Fibroblast of lung (primary cell): ENCODE measurements around the gene PRSS21. TPM values are rescaled to one million over a fixed set of nuclear protein-coding genes. Genes with fewer than 3 reads are reported as not detected.

Source experiments
- DNase-seq, 2 donors: peaks; one replicate each; pipeline versions ENCODE4 v3.0.0 to v3.0.0-alpha.2; 2010; ENCODE audit warnings: low read depth in 2 of 2
- H2AFZ ChIP-seq: 2 replicates; pipeline ENCODE4 v1.5.1; 2012; ENCODE audit warnings: low read length, control low read depth, inconsistent platforms
- H3K27ac ChIP-seq: 2 replicates; pipeline ENCODE4 v1.5.1; 2011; ENCODE audit warnings: low read length, control low read depth; ENCODE audit not compliant: insufficient read depth
- H3K27me3 ChIP-seq: 2 replicates; pipeline ENCODE4 v1.5.1; 2011; ENCODE audit warnings: mild to moderate bottlenecking, low read length; ENCODE audit not compliant: control insufficient read depth, insufficient read depth
- H3K36me3 ChIP-seq: 2 replicates; pipeline ENCODE4 v1.5.1; 2011; ENCODE audit warnings: low read length; ENCODE audit not compliant: control insufficient read depth, insufficient read depth
- H3K4me1 ChIP-seq: 2 replicates; pipeline ENCODE4 v1.5.1; 2011; ENCODE audit warnings: low read length; ENCODE audit not compliant: control insufficient read depth, insufficient read depth; ENCODE audit errors: extremely low read depth
- H3K4me2 ChIP-seq: 2 replicates; pipeline ENCODE4 v1.5.1; 2011; ENCODE audit warnings: low read length, control low read depth; ENCODE audit not compliant: insufficient read depth; ENCODE audit errors: extremely low read depth
- H3K4me3 ChIP-seq, 4 experiments: fragments of 200-600 bp in 1 of 4; sonication (generic) in 1 of 4; replicated peaks in 1 of 4; 2 replicates each; pipeline ENCODE4 v1.5.1; 2011 to 2016; ENCODE audit warnings: low read length in 4 of 4, low read depth in 3 of 4, mild to moderate bottlenecking in 3 of 4, control low read depth in 2 of 4, inconsistent platforms in 1 of 4, mixed read lengths in 1 of 4; ENCODE audit not compliant: insufficient read depth in 1 of 4; ENCODE audit errors: control extremely low read depth in 1 of 4
- H3K79me2 ChIP-seq: 2 replicates; pipeline ENCODE4 v1.5.1; 2012; ENCODE audit warnings: mild to moderate bottlenecking, low read length, inconsistent platforms; ENCODE audit not compliant: control insufficient read depth, insufficient read depth
- H3K9ac ChIP-seq: 2 replicates; pipeline ENCODE4 v1.5.1; 2011; ENCODE audit warnings: mild to moderate bottlenecking, low read length, control low read depth; ENCODE audit not compliant: insufficient read depth
- H3K9me3 ChIP-seq: 2 replicates; pipeline ENCODE4 v1.5.1; 2012; ENCODE audit warnings: low read depth, low read length; ENCODE audit not compliant: control insufficient read depth, insufficient read depth
- H4K20me1 ChIP-seq: 2 replicates; pipeline ENCODE4 v1.5.1; 2011; ENCODE audit warnings: low read length; ENCODE audit not compliant: control insufficient read depth, insufficient read depth; ENCODE audit errors: extremely low read depth
- CTCF ChIP-seq, 2 donors: IDR thresholded peaks in 1 of 2; conservative IDR thresholded peaks in 1 of 2; 1 replicate in 1 of 2; 2 replicates in 1 of 2; pipeline ENCODE4 v1.5.1; 2011 to 2012; ENCODE audit warnings: low read length in 2 of 2, control low read depth in 1 of 2, inconsistent platforms in 1 of 2, low read depth in 1 of 2, mild to moderate bottlenecking in 1 of 2
- EZH2 ChIP-seq: IDR thresholded peaks from 2 replicates; pipeline ENCODE4 v1.5.1; 2012; ENCODE audit warnings: low read length, control low read depth, mild to moderate bottlenecking; ENCODE audit errors: missing control alignments
- polyA plus RNA-seq, 2 donors: library from polyadenylated mRNA; depleted of rRNA in 1 of 2; stranded (reverse) in 1 of 2; unstranded in 1 of 2; fragments of >200 nt; gene quantifications; 2 replicates each; pipeline ENCODE4 v1.2.1, GENCODE V29; 2011 to 2012; ENCODE audit warnings: missing spikeins in 1 of 2
- total RNA-seq: library from RNA; depleted of rRNA; stranded (reverse); fragments of >200 nt; gene quantifications from 2 replicates; pipeline ENCODE4 v1.2.1, GENCODE V29; 2014

PRSS21 gene
- total and polyA plus RNA-seq, 2 donors (not counting 1 experiment from before 2014, with no cell fraction given) = 0.17 to 0.22 TPM

DNA sequence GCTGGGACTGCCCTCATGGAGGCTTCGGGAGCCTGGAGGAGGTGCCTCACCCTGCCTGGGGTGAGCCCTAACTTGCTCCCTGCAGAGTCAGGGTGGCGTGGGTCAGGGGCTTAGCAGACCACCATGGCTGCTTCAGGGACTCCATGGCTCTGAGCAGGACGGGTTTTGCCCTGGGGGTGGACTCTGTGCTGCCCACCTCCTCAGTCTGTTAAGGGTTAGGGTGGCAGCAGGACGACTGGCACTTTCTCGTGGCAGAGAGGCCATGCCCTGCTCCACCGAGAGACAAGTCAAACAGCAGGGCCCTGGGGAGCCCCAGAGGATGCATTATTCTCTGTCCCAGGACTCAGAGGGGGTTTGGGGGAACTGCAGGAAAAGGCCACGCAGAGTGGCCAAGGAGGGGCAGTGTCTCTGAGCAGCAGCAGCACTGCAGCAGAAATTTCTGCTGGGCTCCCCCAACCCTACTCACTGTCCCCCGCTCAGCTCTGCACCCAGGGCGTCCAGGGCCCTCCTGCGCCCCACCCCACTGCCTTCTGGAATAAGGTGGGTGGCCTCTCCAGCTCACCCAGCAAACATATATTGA lies 42.7 kb downstream of the PRSS21 start:
- TF ChIP-seq EZH2 (no peak), CTCF (conservative IDR thresholded peaks at IDR 0.05 in 1 of 2, IDR thresholded peaks at IDR 0.05 in 1 of 2; ENCODE audit: low read depth in 1 of 2, low read length in 2 of 2) (no peak)
- H2AFZ ChIP-seq = no peak overlapping the region
- no peak overlapping the region for H3K4me3 ChIP-seq
- no peak overlapping the region for H3K9ac ChIP-seq
- no peaks in the 10 kb centered on the region for H3K9me3 ChIP-seq
- no peak for DNase-seq
- no peaks in the 10 kb centered on the region for H3K36me3 ChIP-seq
- no peaks in the 10 kb centered on the region for H3K4me1 ChIP-seq
- H3K4me2 ChIP-seq = no peak overlapping the region
- no peak overlapping the region for H3K27ac ChIP-seq
- H3K79me2 ChIP-seq = no peaks in the 10 kb centered on the region
- no peaks in the 10 kb centered on the region for H4K20me1 ChIP-seq
- H3K27me3 ChIP-seq = no peaks in the 10 kb centered on the region

DNA sequence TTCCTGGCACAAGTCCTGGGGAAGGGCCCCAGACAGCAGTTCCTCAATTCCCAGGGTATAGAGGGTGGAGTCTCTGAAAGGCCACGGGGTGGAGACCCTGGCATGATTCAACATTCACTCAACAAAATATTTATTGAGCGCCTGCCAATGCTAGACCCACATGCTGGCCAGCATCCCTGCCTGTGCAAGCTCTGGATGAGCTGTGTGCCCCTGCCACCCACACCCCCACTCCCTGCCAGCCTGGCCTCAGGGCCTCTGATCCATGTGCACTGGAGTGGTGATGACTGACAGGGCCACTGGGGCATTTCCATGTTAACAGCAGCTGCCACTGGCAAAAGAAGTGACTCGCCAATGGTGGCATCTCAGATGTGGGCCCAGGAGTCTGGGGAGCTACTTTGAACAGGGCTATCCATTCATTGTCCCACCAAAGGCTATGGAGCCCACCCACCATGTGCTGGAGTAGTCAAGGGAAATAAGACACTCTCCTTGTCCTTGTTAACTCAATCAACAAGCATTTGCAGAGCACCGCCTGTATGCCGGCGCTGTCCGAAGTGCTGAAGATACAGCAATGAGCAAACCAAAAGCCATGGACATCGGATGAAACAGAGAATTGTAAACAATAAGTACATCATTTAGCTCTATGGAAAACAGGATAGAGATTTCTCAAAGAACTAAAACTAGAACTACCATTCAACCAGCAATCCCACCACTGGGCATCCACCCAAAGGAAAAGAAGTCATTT lies 44.0 kb downstream of the PRSS21 start:
- DNase-seq = no peak
- no peaks in the 10 kb centered on the region for H3K79me2 ChIP-seq
- H3K27ac ChIP-seq = no peak overlapping the region
- H3K9ac ChIP-seq = no peak overlapping the region
- H2AFZ ChIP-seq = no peak overlapping the region
- no peaks in the 10 kb centered on the region for H3K4me1 ChIP-seq
- H3K9me3 ChIP-seq = no peaks in the 10 kb centered on the region
- no peaks in the 10 kb centered on the region for H3K27me3 ChIP-seq
- H3K36me3 ChIP-seq = no peaks in the 10 kb centered on the region
- TF ChIP-seq CTCF (conservative IDR thresholded peaks at IDR 0.05 in 1 of 2, IDR thresholded peaks at IDR 0.05 in 1 of 2; ENCODE audit: low read depth in 1 of 2, low read length in 2 of 2) (no peak), EZH2 (no peak)
- no peak overlapping the region for H3K4me2 ChIP-seq
- no peaks in the 10 kb centered on the region for H4K20me1 ChIP-seq
- H3K4me3 ChIP-seq = no peak overlapping the region

GRCh38 chr16:2865651-2866050 lies 48.6 kb downstream of the PRSS21 start:
- Histone ChIP-seq H3K79me2 (no peaks in the 10 kb centered on the region), H3K4me1 (no peaks in the 10 kb centered on the region), H3K9ac (no peak overlapping the region), H3K36me3 (no peaks in the 10 kb centered on the region), H2AFZ (no peak overlapping the region), H3K27me3 (no peaks in the 10 kb centered on the region), H3K27ac (no peak overlapping the region), H3K9me3 (no peaks in the 10 kb centered on the region), H3K4me3 (no peak overlapping the region), H3K4me2 (no peak overlapping the region), H4K20me1 (no peaks in the 10 kb centered on the region)
- TF ChIP-seq CTCF (conservative IDR thresholded peaks at IDR 0.05 in 1 of 2, IDR thresholded peaks at IDR 0.05 in 1 of 2; ENCODE audit: low read depth in 1 of 2, low read length in 2 of 2) (no peak), EZH2 (no peak)
- no peak for DNase-seq
